GM18520 (cell line): ENCODE data around the gene CDC42EP5.

Source experiments
- ATAC-seq: cut with Tn5 transposase; IDR thresholded peaks from one replicate; pipeline ENCODE4 v1.9.1; 2021; ENCODE audit not compliant: unreplicated experiment

The CDC42EP5 gene

DNA sequence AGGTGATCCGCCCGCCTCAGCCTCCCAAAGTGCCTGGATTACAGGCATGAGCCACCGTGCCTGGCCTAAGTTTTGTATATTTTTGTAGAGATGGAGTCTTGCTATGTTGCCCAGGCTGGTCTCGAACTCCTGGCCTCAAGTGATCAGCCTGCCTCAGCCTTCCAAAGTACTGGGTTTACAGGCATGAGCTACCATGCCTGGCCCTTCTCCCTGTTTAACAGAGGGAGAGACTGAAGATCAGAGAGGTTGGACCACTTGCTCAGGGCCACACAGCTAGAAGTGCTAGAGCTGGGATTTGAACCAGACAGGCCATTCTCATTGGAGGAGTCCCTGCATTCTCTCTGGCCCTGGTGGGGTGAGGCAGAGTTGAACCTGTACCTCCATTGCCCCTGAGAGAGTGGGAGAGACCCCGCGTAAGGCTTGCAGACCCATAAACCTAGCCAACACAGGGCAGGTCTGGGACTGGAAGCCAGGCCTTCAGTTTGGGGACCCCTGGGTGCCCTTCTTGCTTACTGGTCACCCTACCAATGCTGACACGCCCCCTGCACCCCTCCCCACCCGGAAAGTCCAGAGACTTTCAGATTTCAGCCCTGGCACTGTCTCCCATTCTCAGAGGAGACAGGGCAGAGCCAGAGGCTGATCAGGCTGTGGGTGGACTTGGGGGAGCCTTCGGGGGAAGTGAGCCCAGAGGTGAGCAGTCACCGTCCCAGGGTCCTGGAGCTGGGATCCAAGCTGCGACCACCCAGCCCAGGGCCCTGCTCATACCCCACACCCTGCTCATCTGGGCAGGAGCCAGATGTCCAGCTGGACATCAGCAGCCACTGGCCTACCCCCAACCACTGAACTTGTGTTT is 44.5 kb downstream of the CDC42EP5 start:
- no peak for ATAC-seq

DNA sequence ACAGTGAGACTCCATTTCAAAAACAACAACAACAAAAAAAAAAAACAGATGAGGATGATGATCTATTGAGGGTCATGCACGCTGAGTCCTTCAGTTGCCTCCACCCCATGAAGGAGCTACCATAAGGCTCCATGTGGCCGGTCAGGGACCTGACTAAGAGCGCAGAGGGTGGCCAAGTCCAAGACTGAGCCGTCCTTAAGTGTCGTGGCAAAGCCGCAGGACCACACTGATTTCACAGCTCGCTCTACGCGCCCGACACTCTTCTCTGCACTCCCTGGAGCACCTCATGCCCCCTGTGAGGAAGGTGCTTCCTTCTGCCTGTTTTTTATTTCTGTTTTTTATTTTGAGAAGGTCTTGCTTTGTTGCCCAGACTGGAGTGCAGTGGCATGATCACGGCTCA is 45.5 kb downstream of the CDC42EP5 start:
- ATAC-seq = no peak

DNA sequence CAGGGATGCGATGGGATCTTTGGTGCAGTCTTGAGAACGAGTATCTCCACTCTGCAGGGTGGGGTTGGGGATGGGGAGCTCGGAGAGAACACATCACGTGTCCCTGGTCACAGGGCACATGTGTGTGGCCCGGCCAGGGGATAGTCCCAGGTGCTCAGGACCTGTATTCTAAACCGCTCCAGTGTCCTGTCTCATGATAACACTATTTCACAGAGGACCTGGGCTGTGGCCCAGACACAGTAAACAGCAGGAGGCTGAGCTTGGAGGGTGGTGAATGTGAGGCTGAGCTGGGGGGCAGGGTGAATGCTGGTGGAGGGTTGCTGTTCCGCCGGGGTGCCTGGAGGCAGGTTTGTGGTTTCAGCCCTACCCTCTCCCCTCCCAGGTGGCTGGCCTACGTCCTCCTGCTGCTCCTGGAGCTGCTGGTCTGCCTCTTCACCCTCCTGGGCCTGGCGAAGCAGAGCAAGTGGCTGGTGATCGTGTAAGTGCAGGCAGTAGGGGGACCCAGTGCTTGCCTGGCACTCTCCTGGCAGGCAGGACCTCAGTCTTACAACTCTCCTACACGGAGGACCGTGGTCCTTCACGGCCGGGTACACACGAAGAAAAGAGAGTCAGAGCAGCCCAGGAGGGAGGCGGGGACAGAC is 46.7 kb downstream of the CDC42EP5 start:
- no peak for ATAC-seq

DNA sequence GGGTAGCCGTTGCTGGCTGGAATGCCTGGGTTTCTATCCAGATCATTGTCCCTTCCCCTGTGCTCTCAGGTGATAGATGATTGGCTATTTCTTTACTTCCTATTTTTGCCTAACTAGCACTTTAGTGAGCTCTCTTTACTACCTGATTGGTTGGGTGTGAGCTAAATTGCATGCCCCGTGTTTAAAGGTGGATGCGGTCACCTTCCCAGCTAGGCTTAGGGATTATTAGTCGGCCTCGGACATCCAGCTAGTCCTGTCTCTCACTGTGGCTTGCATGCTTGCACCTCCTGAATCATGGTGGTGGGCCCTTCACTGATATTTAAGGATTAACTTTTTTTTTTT is 47.7 kb downstream of the CDC42EP5 start:
- ATAC-seq = no peak

DNA sequence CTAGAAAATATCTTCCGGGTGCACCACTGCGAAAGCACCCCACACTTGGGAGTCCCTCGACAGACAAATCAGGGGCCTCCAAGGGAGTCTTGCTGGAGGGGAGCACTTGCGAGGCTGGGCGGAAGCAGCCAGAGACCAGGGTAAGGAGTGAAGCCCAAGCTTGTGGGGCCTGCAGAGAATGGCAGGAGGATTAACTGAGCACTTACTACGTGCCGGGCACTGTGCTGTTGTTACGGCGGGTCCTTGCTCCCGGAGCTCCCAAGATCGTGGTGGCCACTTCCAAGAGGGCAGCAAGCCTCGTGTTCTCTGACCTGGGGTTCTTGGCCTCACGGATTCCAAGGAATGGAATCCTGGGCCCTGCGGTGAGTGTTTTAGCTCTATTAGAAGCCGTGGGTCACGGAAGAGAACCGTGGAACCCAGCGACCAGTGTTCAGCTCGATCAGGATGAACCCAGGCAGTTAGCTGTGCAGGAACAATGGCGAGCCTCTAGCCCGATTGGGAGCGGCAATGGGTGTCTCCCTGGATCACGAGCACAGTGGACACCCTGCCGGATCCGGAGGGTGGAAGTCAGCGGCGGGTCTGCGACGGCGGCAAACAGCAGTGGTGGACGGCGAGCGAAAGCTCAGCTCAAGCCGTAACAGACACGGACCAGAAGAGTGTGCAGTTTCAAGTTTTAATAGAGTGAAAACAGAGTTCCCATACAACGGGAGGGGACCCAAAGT is 48.3 kb downstream of the CDC42EP5 start:
- no peak for ATAC-seq

DNA sequence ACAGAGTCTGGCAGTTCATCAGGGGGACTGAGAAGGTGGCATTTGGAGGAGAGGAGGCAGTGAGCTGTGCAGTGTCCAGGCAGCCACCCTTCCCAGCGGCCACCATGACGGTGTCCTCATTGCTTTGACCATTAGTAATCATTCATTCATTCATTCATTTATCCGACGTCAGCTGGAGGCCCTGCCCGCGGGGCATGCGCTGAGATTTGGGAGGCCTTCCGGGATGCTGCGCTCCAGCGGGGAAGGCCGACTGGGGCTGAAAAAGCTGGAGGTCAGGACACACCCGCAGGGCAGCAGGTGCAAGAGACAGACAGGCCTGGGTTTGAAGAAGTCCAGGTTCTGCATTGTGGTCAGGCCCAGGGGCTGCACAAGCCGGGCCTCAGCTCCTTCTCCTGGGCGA is 48.9 kb downstream of the CDC42EP5 start:
- no peak for ATAC-seq

DNA sequence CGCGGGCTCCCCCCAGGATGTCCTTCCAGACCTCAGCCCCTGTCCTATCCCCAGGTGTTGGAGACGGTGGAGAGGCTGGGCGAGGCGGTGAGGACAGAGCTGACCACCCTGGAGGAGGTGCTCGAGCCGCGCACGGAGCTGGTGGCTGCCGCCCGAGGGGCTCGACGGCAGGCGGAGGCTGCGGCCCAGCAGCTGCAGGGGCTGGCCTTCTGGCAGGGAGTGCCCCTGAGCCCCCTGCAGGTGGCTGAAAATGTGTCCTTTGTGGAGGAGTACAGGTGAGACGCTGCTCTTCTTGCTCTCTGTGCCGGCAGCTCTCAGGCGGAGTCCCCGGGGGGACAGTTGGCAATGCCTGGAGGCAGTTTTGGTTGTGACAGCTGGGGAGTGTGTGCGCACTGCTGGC is 51.0 kb downstream of the CDC42EP5 start:
- no peak for ATAC-seq

DNA sequence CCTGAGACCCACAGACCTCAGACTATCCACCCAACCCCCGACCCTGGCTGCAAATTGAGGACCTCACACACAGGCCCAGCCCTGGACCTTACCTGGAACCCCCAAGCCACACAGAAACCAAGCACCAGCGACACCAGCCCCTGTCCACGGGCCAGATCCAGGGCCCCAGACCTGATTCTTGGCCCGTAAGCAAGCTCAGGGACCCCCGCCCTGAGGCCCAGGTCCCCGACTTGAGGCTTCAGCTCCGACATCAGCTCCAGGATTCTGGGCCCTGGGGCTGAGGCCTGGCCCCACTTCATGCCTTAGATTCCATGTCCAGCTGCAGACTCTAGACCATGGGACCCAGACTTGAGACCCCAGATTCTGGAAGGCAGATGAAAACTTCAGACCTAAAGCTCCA is 51.6 kb downstream of the CDC42EP5 start:
- no peak for ATAC-seq

DNA sequence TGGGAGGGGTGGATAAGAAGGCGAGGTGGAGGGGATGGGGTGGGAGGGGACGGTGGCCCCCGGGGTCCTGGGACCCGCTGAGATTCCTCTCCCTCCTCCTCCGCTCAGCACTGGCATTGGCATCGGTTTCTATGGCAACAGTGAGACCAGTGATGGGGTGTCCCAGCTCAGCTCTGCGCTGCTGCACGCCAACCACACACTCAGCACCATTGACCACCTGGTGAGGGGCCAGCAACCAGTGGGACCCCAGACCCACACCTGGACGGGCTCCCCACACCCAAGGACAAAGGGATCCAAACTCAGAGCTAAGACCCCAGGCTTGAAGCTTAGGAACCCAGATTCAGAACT is 52.0 kb downstream of the CDC42EP5 start:
- no peak for ATAC-seq

DNA sequence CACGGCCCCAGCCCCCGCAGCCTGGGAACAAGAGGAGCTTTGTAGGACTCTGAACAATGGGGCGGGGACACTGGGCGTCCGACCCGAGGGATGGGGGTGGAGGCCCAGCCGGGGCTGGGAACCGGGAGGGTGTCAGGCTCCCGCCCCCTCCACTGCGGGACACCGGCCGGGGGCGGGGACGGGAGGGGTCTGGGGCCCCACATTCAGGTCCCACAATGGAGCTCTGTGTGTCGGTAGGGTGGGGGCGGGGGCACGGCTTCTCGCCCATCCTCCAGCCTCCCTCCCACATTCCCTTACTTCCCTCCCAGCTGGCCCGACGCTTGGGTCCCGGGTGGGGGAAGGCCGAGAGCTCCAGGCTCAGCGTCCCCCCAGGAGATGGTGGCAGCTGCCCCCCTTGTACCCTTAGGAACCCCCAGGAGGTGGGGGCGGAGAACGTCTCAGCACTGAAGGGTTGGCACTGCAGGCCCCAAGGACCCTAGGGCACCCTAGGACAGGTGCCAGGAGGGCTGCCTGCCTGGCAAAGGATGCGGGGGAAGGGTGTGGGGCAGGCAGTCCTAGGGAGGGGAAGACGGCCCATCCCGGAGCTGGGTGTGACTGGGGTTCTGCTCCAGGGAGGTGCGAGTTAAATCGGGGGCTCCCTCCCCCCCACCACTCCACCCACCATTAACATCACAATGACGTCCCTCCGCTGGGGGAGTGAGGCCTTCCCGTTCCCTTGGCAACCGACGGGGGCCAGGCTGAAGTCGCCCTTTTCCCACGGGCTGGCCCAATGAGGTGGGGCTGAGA is 52.5 kb downstream of the CDC42EP5 start:
- ATAC-seq = no peak

DNA sequence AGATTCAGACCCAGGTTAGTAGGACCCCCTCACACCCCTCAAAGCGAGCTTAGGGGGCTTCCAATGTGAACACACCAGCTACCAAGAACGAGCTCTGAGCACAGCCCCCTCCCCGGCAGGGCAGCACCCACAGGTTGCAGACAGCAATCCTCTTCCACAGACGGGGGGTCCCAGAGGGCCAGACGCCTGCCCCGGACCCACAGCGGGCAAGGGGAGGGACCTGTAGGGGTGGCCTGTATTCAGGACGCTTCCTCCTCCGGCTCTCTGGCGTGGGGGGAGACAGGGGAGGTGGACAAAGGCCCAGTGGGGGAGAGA is 53.1 kb downstream of the CDC42EP5 start:
- ATAC-seq = no peak

DNA sequence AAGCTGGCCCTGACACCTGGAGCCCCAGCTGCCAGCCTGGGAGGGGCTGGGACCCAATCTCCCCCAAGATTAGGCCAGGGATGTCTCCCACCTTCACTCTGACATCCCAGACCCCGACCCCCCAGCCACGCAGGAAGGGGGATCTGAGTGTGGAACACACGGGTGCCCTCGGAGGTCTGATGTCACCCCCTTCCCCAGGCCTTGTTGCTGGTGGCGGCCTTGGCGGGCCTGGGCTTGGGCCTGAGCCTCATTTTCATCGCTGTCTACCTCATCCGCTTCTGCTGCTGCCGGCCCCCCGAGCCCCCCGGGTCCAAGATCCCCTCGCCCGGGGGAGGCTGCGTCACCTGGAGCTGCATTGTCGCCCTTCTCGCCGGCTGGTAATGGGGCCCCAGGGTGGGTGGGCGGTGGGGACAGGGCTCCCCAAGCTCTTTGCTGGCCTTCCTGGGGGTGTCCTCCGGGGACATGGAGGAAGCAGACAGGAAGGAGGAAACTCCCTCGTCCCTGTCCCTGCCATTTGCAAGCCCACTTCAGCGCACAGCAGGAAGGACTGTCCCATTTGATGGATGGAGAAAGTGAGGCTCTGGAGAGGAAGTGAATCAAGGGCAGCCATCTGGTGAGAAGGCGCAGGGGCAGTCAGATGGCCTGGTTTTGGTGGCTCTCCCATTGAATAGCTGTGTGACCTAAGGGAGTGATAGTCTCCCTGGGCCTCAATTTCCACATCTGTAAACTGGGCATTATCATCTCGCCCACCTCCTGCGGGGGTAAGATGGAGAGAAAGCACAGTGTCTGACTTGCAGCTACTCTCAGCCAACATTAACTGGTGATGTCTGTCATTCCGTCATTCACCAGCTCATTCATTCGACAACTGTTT is 53.9 kb downstream of the CDC42EP5 start:
- no peak for ATAC-seq

DNA sequence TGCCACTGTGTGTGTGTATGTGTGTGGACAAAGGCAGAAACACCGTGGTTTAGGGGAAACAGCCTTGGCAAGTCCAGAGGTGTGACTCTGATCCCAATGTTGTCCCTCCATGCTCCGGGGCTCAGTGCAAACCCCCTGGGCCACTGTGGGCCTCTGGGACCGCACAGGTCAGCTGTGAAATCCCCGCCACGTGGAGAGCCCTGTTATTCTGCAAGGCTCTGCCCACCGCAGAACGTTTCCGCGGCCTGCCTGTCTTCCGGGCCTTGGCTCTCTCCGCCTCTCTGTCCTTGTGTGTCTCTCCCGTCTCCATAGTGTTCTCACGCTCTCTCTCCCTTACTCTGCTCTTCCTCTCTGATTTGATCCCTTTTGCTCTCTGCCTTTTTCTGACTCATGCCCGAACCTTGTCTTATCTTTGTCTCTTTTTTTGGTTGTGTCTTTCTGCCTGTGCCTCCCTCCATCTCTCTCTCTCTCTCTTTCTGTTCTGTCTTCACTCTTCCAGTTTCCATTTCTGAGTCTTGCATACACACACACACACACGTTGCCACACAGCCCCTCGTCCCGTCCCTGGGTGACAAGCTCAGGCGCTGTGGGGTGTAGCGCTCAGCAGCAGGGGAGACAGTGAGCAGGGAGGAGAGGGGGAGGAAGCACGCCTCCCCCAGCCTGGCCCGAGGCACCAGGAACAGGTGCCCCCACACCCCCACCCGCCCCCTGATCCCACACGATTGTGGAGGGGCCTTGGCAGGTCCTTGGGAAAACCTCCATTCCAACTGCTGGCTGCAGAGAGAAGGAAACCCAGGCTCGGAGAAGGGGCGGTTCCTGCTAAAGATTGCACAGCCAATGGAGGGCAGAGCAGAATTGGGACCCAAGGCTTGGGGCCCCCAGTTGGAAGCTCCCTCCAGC is 54.8 kb downstream of the CDC42EP5 start:
- ATAC-seq = no peak

DNA sequence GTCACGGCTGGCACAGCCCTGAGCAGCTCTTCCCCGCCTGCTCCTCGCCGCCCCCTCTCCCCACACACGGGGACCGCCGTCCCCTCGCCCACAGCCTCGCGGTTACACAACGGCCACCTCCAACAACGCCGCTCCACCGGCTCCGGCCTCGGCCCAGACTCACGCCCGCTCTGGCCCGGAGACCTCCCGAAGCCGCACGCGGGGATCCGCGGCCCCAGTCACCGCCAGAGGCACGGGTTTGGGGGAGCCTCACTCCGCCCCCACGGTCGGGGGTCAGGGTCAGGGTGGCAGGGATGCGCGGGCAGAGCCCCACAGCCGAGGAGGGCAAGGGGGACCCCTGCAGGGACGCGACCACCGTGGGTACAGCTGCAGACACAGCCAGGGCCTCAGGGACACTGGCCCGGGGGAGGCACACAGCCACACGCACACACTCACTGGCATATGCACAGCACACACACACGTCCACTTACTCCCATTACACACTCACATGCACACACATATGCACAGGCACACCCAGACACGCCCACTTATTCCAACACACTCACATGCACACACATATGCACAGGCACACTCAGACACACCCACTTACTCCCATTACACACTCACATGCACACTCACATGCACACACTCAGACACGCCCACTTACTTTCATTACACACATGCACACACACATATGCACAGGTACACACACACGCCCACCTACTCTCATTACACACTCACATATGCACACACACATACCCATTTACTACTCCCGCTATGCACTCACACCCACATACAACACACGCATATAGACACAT is 56.2 kb downstream of the CDC42EP5 start:
- no peak for ATAC-seq

DNA sequence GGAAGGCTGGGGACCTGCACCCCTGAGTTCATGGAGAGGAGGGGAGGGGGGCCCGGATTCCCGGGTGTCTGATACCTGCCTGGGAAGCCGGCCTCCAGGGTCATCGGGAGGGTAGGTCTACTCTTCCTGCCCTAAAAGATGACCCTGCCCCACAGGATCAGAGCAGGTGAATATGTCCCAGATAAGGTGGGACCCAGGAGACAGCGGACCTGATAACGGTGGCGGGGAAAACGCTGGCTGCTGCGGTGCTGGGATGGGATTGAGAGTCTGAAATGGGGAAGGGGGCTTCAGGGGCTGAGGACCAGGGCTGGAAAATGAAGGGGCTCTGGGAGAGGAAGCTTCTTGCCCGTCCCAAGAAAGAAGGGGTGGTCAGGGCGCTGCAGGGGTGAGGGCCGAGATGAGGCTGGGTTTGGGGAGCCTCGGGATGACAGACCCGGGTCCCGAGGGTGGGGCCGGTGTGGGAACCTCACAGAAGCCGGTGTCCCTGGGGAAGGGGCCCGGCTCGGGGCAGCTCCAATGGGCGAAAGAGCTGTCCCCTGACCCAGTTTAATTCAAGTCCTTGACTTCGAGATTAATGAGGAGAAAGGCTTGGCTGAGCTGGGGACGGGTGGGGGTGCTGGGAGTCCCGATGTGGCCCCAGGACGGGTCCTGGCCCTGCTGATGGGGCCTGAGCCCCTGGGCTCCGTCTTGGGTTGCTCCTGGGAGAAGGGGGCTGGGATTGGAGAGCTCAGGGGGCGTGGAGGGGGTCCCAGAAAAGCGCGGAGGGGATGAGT is 57.0 kb downstream of the CDC42EP5 start:
- no peak for ATAC-seq

DNA sequence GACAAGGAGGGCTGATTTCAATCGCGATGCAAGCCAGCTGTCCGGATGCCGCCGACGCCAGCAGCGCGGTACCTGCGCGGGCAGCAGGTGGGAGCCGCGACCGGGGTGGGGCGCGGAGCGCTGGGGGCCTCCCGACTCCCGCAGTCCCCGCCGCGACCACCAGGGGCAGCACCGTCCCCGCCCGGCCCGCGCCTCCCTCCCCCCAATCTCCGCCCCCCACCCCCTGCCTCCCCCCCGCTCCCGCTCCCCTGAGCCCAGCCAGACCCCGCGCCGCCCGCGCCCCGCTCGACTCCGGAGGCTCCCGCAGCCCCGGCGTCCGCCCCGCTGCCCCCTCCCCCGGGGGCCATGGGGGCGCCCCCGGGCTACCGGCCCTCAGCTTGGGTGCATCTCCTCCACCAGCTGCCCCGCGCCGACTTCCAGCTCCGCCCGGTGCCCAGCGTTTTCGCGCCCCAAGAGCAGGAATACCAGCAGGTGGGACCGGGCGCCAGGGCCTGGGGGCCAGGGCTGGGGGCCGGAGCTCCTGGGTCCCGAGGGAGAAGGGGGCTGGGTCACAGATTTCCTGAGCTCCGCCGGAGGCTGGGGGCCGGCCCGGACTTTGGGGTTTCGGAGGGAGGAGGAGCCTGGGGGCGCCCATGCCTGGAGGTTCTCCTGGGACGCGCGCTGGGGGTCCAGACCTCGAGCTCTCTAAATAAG is 57.7 kb downstream of the CDC42EP5 start, which contains the start of gene TTYH1:
Gene TTYH1 (plus strand): TSS at position 257 of the 693 bp plus-strand sequence. CDS start 89 bp downstream, at position 346.
- no peak for ATAC-seq
